Neural progenitor cell (in vitro differentiated cells): ENCODE measurements around the gene ANGPTL7. TPM values are rescaled to one million over a fixed set of nuclear protein-coding genes. Genes with fewer than 3 reads are reported as not detected.

ENCODE experiments used
- DNase-seq: peaks from one replicate; pipeline ENCODE4 v3.0.0-alpha.2; 2016; ENCODE audit warnings: low spot score
- H2AFZ ChIP-seq: fragments of 200-600 bp; sonication (generic); replicated peaks from 2 replicates; pipeline ENCODE4 v1.6.1; 2016; ENCODE audit warnings: antibody characterized with exemption
- H3F3A ChIP-seq: fragments of 200-600 bp; sonication (generic); 2 replicates; pipeline ENCODE4 v1.6.1; 2016; ENCODE audit warnings: antibody characterized with exemption, low read depth
- H3K27ac ChIP-seq: fragments of 200-600 bp; sonication (generic); 2 replicates; pipeline ENCODE4 v1.5.1; 2016; ENCODE audit warnings: mild to moderate bottlenecking
- H3K27me3 ChIP-seq: fragments of 200-600 bp; sonication (generic); 2 replicates; pipeline ENCODE4 v1.6.1; 2016; ENCODE audit warnings: mild to moderate bottlenecking, moderate library complexity
- H3K36me3 ChIP-seq: fragments of 200-600 bp; sonication (generic); 2 replicates; pipeline ENCODE4 v1.5.1; 2016
- H3K4me1 ChIP-seq: fragments of 200-600 bp; sonication (generic); 2 replicates; pipeline ENCODE4 v1.6.1; 2016; ENCODE audit warnings: mixed run types
- H3K4me2 ChIP-seq: fragments of 200-600 bp; sonication (generic); 2 replicates; pipeline ENCODE4 v1.6.1; 2016
- H3K4me3 ChIP-seq: fragments of 200-600 bp; sonication (generic); 2 replicates; pipeline ENCODE4 v1.5.1; 2016
- H3K79me2 ChIP-seq: fragments of 200-600 bp; sonication (generic); 2 replicates; pipeline ENCODE4 v1.6.1; 2016; ENCODE audit warnings: low read depth
- H3K9ac ChIP-seq: fragments of 200-600 bp; sonication (generic); 2 replicates; pipeline ENCODE4 v1.6.1; 2016
- H3K9me3 ChIP-seq: fragments of 200-600 bp; sonication (generic); 2 replicates; pipeline ENCODE4 v1.5.1; 2016; ENCODE audit warnings: low read depth
- H4K20me1 ChIP-seq: fragments of 200-600 bp; sonication (generic); 2 replicates; pipeline ENCODE4 v1.6.1; 2016; ENCODE audit warnings: low read depth
- H3K27ac Mint-ChIP-seq: 3 replicates; pipeline ENCODE4 v1.8.0; 2021; ENCODE audit warnings: mixed read lengths
- H3K27me3 Mint-ChIP-seq: 2 replicates; pipeline ENCODE4 v1.8.0; 2022; ENCODE audit warnings: low read depth, mild to moderate bottlenecking, inconsistent platforms, moderate library complexity, mixed read lengths; ENCODE audit not compliant: insufficient read depth
- H3K36me3 Mint-ChIP-seq: 3 replicates; pipeline ENCODE4 v1.8.0; 2021; ENCODE audit warnings: mixed read lengths
- H3K4me1 Mint-ChIP-seq: 3 replicates; pipeline ENCODE4 v1.8.0; 2021; ENCODE audit warnings: mixed read lengths
- H3K4me3 Mint-ChIP-seq: 3 replicates; pipeline ENCODE4 v1.8.0; 2021; ENCODE audit warnings: mild to moderate bottlenecking, moderate library complexity, mixed read lengths
- H3K9me3 Mint-ChIP-seq: 3 replicates; pipeline ENCODE4 v1.8.0; 2020; ENCODE audit warnings: mixed read lengths
- EZH2 ChIP-seq: fragments of 200-600 bp; sonication (generic); IDR thresholded peaks from 2 replicates; pipeline ENCODE4 v1.6.1; 2017; ENCODE audit warnings: antibody characterized with exemption, mild to moderate bottlenecking, moderate library complexity
- EZH2phosphoT487 ChIP-seq: fragments of 200-600 bp; sonication (generic); IDR thresholded peaks from 2 replicates; pipeline ENCODE4 v1.6.1; 2017; ENCODE audit warnings: antibody characterized with exemption
- total RNA-seq: library from RNA; depleted of rRNA; stranded (reverse); fragments of >200 nt; gene quantifications from 2 replicates; pipeline ENCODE4 v1.2.3, GENCODE V29; 2015; ENCODE audit warnings: low replicate concordance
- TF ChIP-seq, protein P1 (sequence below): fragments of 200-600 bp; sonication (generic); IDR thresholded peaks from 2 replicates; pipeline ENCODE4 v1.5.1; 2017; ENCODE audit warnings: antibody characterized with exemption, mild to moderate bottlenecking

Gene ANGPTL7
- total RNA-seq, 1 donor from 2014 or later: not detected

DNA sequence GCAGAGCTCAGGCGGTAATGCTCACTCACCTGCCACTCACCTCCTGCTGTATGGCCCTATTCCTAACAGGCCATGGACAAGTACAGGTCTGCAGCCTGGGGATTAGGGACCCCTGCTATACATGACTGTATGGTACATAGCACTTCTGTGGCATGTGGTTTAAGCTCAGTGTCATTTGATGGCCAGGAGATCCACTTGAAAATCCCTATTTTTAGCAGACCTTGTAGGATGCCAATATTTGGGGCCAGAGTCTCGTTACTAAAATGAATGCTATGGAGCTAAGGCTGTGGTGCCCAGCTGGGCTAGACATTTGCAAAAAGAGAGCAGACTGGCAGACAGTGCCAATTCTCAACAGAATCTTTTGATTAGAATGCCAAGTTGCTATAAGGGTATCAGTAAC, 1.7 kb upstream of the ANGPTL7 start:
- Histone ChIP-seq H3K4me1 (peaks cover 11% of the 10 kb centered on the region), H3F3A (peaks cover 10% of the 10 kb centered on the region), H3K27me3 (no peaks in the 10 kb centered on the region), H3K9me3 (no peaks in the 10 kb centered on the region), H2AFZ (no peak overlapping the region), H3K36me3 (peaks cover 5% of the 10 kb centered on the region), H3K79me2 (peaks cover 9% of the 10 kb centered on the region), H3K27ac (no peak overlapping the region), H3K4me3 (no peak overlapping the region), H3K9ac (no peak overlapping the region), H3K4me2 (no peak overlapping the region), H4K20me1 (peaks cover 25% of the 10 kb centered on the region)
- H3K9me3 Mint-ChIP-seq: no peaks in the 10 kb centered on the region
- no peak for DNase-seq
- TF ChIP-seq EZH2: no peak
- H3K4me1 Mint-ChIP-seq: peaks cover 3% of the 10 kb centered on the region
- H3K4me3 Mint-ChIP-seq: no peak overlapping the region
- peaks cover 11% of the 10 kb centered on the region for H3K36me3 Mint-ChIP-seq
- H3K27me3 Mint-ChIP-seq: peaks cover 2% of the 10 kb centered on the region
- no peak overlapping the region for H3K27ac Mint-ChIP-seq

GRCh38 chr1:11187931-11188330, 1.2 kb upstream of the ANGPTL7 start:
- Mint-ChIP-seq H3K4me3 (no peak overlapping the region), H3K27ac (no peak overlapping the region)
- H4K20me1 ChIP-seq: peaks cover 25% of the 10 kb centered on the region

GRCh38 chr1:11188381-11188780, 774 bp upstream of the ANGPTL7 start:
- DNase-seq: no peak
- H3F3A ChIP-seq: peaks cover 10% of the 10 kb centered on the region
- Mint-ChIP-seq H3K9me3 (no peaks in the 10 kb centered on the region), H3K36me3 (peaks cover 13% of the 10 kb centered on the region), H3K27ac (no peak overlapping the region), H3K4me1 (peaks cover 3% of the 10 kb centered on the region), H3K27me3 (peaks cover 2% of the 10 kb centered on the region), H3K4me3 (no peak overlapping the region)
- no peak overlapping the region for H3K27ac ChIP-seq
- H2AFZ ChIP-seq: no peak overlapping the region
- TF ChIP-seq EZH2phosphoT487 (no peak), EZH2 (no peak)
- TF ChIP-seq, protein P1, sequence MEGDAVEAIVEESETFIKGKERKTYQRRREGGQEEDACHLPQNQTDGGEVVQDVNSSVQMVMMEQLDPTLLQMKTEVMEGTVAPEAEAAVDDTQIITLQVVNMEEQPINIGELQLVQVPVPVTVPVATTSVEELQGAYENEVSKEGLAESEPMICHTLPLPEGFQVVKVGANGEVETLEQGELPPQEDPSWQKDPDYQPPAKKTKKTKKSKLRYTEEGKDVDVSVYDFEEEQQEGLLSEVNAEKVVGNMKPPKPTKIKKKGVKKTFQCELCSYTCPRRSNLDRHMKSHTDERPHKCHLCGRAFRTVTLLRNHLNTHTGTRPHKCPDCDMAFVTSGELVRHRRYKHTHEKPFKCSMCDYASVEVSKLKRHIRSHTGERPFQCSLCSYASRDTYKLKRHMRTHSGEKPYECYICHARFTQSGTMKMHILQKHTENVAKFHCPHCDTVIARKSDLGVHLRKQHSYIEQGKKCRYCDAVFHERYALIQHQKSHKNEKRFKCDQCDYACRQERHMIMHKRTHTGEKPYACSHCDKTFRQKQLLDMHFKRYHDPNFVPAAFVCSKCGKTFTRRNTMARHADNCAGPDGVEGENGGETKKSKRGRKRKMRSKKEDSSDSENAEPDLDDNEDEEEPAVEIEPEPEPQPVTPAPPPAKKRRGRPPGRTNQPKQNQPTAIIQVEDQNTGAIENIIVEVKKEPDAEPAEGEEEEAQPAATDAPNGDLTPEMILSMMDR: no peak
- no peaks in the 10 kb centered on the region for H3K9me3 ChIP-seq
- no peak overlapping the region for H3K4me2 ChIP-seq
- no peak overlapping the region for H3K4me3 ChIP-seq
- no peaks in the 10 kb centered on the region for H3K27me3 ChIP-seq
- peaks cover 11% of the 10 kb centered on the region for H3K4me1 ChIP-seq
- peaks cover 5% of the 10 kb centered on the region for H3K36me3 ChIP-seq
- H3K79me2 ChIP-seq: peaks cover 9% of the 10 kb centered on the region
- peaks cover 25% of the 10 kb centered on the region for H4K20me1 ChIP-seq
- no peak overlapping the region for H3K9ac ChIP-seq

More at GRCh38 chr1:11187931-11188330, 1.2 kb upstream of the ANGPTL7 start:
- H3K4me1 Mint-ChIP-seq: peaks cover 3% of the 10 kb centered on the region
- peaks cover 13% of the 10 kb centered on the region for H3K36me3 Mint-ChIP-seq
- TF ChIP-seq EZH2phosphoT487 (no peak), EZH2 (no peak)
- TF ChIP-seq, protein P1: no peak
- no peak overlapping the region for H2AFZ ChIP-seq
- H3K9me3 ChIP-seq: no peaks in the 10 kb centered on the region
- H3F3A ChIP-seq: peaks cover 10% of the 10 kb centered on the region
- H3K27me3 Mint-ChIP-seq: peaks cover 2% of the 10 kb centered on the region
- peaks cover 11% of the 10 kb centered on the region for H3K4me1 ChIP-seq
- no peak overlapping the region for H3K27ac ChIP-seq
- no peak for DNase-seq
- H3K79me2 ChIP-seq: peaks cover 9% of the 10 kb centered on the region
- H3K4me3 ChIP-seq: no peak overlapping the region
- H3K9me3 Mint-ChIP-seq: no peaks in the 10 kb centered on the region
- no peak overlapping the region for H3K9ac ChIP-seq
- H3K27me3 ChIP-seq: no peaks in the 10 kb centered on the region
- H3K36me3 ChIP-seq: peaks cover 5% of the 10 kb centered on the region
- H3K4me2 ChIP-seq: no peak overlapping the region

DNA sequence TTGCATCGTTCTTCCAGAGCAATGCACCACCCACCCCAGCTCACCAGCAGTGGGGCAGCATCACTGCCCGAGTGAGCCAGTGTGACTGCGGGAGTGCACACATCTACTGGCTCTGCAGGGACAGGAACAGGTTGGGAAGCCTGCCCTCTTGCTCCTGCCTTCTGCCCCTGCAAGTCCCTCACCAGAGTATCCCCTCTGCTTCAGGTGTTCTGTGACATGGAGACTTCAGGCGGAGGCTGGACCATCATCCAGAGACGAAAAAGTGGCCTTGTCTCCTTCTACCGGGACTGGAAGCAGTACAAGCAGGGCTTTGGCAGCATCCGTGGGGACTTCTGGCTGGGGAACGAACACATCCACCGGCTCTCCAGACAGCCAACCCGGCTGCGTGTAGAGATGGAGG, 4.2 kb downstream of the ANGPTL7 start:
- peaks cover 15% of the 10 kb centered on the region for H3K36me3 Mint-ChIP-seq
- peaks cover 3% of the 10 kb centered on the region for H3K27me3 Mint-ChIP-seq

More for the DNA sequence above, 4.2 kb downstream of the ANGPTL7 start:
- peaks cover 16% of the 10 kb centered on the region for H3K4me1 ChIP-seq
- DNase-seq: no peak
- H3K27ac ChIP-seq: no peak overlapping the region
- no peaks in the 10 kb centered on the region for H3K9me3 Mint-ChIP-seq
- H3F3A ChIP-seq: peaks cover 16% of the 10 kb centered on the region
- peaks cover 4% of the 10 kb centered on the region for H3K4me1 Mint-ChIP-seq
- no peak overlapping the region for H3K4me3 Mint-ChIP-seq
- H3K4me2 ChIP-seq: no peak overlapping the region
- H2AFZ ChIP-seq: no peak overlapping the region
- H3K9me3 ChIP-seq: no peaks in the 10 kb centered on the region
- peaks cover 24% of the 10 kb centered on the region for H4K20me1 ChIP-seq
- H3K36me3 ChIP-seq: peaks cover 7% of the 10 kb centered on the region
- H3K4me3 ChIP-seq: no peak overlapping the region
- H3K27ac Mint-ChIP-seq: no peak overlapping the region
- H3K79me2 ChIP-seq: peaks cover 6% of the 10 kb centered on the region
- TF ChIP-seq EZH2phosphoT487: no peak
- TF ChIP-seq, protein P1: no peak
- no peak for TF ChIP-seq EZH2
- no peak overlapping the region for H3K9ac ChIP-seq
- no peaks in the 10 kb centered on the region for H3K27me3 ChIP-seq
